ENCODE results near the gene CBY2.

GRCh38 chr13:45728759-45729158, 26.6 kb downstream of the CBY2 start:
- TF ChIP-seq SMC3 (conservative IDR thresholded peaks at IDR 0.05; ENCODE audit: poor library complexity) = peak; percentile 34
- TF ChIP-seq, protein P1, sequence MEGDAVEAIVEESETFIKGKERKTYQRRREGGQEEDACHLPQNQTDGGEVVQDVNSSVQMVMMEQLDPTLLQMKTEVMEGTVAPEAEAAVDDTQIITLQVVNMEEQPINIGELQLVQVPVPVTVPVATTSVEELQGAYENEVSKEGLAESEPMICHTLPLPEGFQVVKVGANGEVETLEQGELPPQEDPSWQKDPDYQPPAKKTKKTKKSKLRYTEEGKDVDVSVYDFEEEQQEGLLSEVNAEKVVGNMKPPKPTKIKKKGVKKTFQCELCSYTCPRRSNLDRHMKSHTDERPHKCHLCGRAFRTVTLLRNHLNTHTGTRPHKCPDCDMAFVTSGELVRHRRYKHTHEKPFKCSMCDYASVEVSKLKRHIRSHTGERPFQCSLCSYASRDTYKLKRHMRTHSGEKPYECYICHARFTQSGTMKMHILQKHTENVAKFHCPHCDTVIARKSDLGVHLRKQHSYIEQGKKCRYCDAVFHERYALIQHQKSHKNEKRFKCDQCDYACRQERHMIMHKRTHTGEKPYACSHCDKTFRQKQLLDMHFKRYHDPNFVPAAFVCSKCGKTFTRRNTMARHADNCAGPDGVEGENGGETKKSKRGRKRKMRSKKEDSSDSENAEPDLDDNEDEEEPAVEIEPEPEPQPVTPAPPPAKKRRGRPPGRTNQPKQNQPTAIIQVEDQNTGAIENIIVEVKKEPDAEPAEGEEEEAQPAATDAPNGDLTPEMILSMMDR (IDR thresholded peaks at IDR 0.05; ENCODE audit: poor library complexity, severe bottlenecking) = peak; percentile 52

Measured in neural cell (in vitro differentiated cells).